Mucosa of gallbladder (tissue), 1 donor: Measurements from ENCODE around the gene CEP250. TPM values are rescaled to one million over a fixed set of nuclear protein-coding genes. Genes with fewer than 3 reads are reported as not detected.
"Not testable (repeated sequence)": the region's sequence is repeated elsewhere in the genome, so short reads cannot be mapped to it uniquely, and the experiment has no call there.

Experiments used
- DNase-seq: peaks from one replicate; pipeline ENCODE4 v3.0.0-alpha.2; 2020; ENCODE audit warnings: low spot score
- total RNA-seq: library from RNA; stranded (reverse); gene quantifications from one replicate; pipeline ENCODE4 v1.2.1, GENCODE V29; 2021
- donor health status: DM: no; HTN: no; CAD: no.

Gene CEP250
- total RNA-seq, 1 donor from 2014 or later, result 33.5 TPM

GRCh38 chr20:35451295-35451694 is 4.1 kb upstream of the CEP250 start:
- no peak for DNase-seq

GRCh38 chr20:35453647-35454046 is 1.8 kb upstream of the CEP250 start:
- DNase-seq, result no peak

GRCh38 chr20:35456700-35457099 is 1.3 kb downstream of the CEP250 start:
- DNase-seq, result not testable (repeated sequence)

GRCh38 chr20:35457539-35457938 is 2.1 kb downstream of the CEP250 start:
- DNase-seq, result not testable (repeated sequence)

GRCh38 chr20:35458388-35458787 is 3.0 kb downstream of the CEP250 start:
- no peak for DNase-seq

GRCh38 chr20:35461620-35462019 is 6.2 kb downstream of the CEP250 start:
- DNase-seq, result no peak

GRCh38 chr20:35462351-35462750 is 7.0 kb downstream of the CEP250 start:
- no peak for DNase-seq

GRCh38 chr20:35463455-35464300 is 8.3 kb downstream of the CEP250 start:
- DNase-seq, result peak; percentile 67

- DNase-seq, result no peak
Observed at GRCh38 chr20:35465976-35466375, 10.6 kb downstream of the CEP250 start.

GRCh38 chr20:35466856-35467255 is 11.5 kb downstream of the CEP250 start:
- DNase-seq, result no peak

GRCh38 chr20:35467339-35468224 is 12.2 kb downstream of the CEP250 start:
- no peak for DNase-seq

- DNase-seq, result no peak
Observed at GRCh38 chr20:35468671-35469334, 13.4 kb downstream of the CEP250 start.

GRCh38 chr20:35472209-35472608 is 16.8 kb downstream of the CEP250 start:
- no peak for DNase-seq

- DNase-seq, result no peak
Observed at GRCh38 chr20:35473684-35474083, 18.3 kb downstream of the CEP250 start.

- DNase-seq, result no peak
Observed at GRCh38 chr20:35474303-35474871, 19.0 kb downstream of the CEP250 start.

- no peak for DNase-seq
Observed at GRCh38 chr20:35476288-35476687, 20.9 kb downstream of the CEP250 start.

GRCh38 chr20:35478804-35479472 is 23.5 kb downstream of the CEP250 start:
- DNase-seq, result no peak

- no peak for DNase-seq
Observed at GRCh38 chr20:35479798-35480197, 24.4 kb downstream of the CEP250 start.

GRCh38 chr20:35487479-35487878 is 32.1 kb downstream of the CEP250 start:
- DNase-seq, result no peak

GRCh38 chr20:35489717-35490116 is 34.3 kb downstream of the CEP250 start:
- DNase-seq, result no peak

GRCh38 chr20:35490736-35491181 is 35.4 kb downstream of the CEP250 start:
- peak; percentile 18 for DNase-seq
